Fibroblast of skin of right quadriceps (primary cell): Measurements from ENCODE around the gene ERN2.
A peak's percentile ranks its signal among the peaks of the same experiment; 100 is the strongest.
"Not testable (repeated sequence)": the region's sequence is repeated elsewhere in the genome, so short reads cannot be mapped to it uniquely, and the experiment has no call there.

Experiments used
- DNase-seq: peaks from one replicate; pipeline ENCODE4 v3.0.0-alpha.2; 2013

Gene ERN2

GRCh38 chr16:23712976-23713375 is at the start of gene ERN2:
ERN2 (minus strand) TSS chr16:23713222; CDS start chr16:23713187, 35 bp downstream.
- DNase-seq = no peak

GRCh38 chr16:23757937-23758619 is 45.1 kb upstream of the ERN2 start:
- DNase-seq = no peak

GRCh38 chr16:23757116-23757515 is 44.1 kb upstream of the ERN2 start:
- no peak for DNase-seq

GRCh38 chr16:23755484-23755809 is 42.4 kb upstream of the ERN2 start:
- no peak for DNase-seq

GRCh38 chr16:23754594-23755483 is 41.8 kb upstream of the ERN2 start, which contains the start of gene CHP2:
CHP2 (plus strand) TSS chr16:23755026; CDS start chr16:23755050, 24 bp downstream.
- DNase-seq = no peak

- DNase-seq = no peak
Measured at GRCh38 chr16:23753908-23754593, 41.0 kb upstream of the ERN2 start.

GRCh38 chr16:23751053-23751452 is 38.0 kb upstream of the ERN2 start:
- not testable (repeated sequence) for DNase-seq

GRCh38 chr16:23748630-23749029 is 35.6 kb upstream of the ERN2 start:
- no peak for DNase-seq

GRCh38 chr16:23745263-23745662 is 32.2 kb upstream of the ERN2 start:
- DNase-seq = no peak

- DNase-seq = no peak
Measured at GRCh38 chr16:23742766-23743165, 29.7 kb upstream of the ERN2 start.

- no peak for DNase-seq
Measured at GRCh38 chr16:23741675-23742303, 28.8 kb upstream of the ERN2 start.

- no peak for DNase-seq
Measured at GRCh38 chr16:23739516-23739915, 26.5 kb upstream of the ERN2 start.

- not testable (repeated sequence) for DNase-seq
Measured at GRCh38 chr16:23737423-23738028, 24.5 kb upstream of the ERN2 start.

- DNase-seq = no peak
Measured at GRCh38 chr16:23734176-23734893, 21.3 kb upstream of the ERN2 start.

GRCh38 chr16:23729503-23730424 is 16.7 kb upstream of the ERN2 start:
- peak; percentile 24 for DNase-seq

GRCh38 chr16:23728112-23728477 is 15.1 kb upstream of the ERN2 start:
- DNase-seq = no peak

GRCh38 chr16:23726710-23727109 is 13.7 kb upstream of the ERN2 start:
- no peak for DNase-seq

- no peak for DNase-seq
Measured at GRCh38 chr16:23724785-23725131, 11.7 kb upstream of the ERN2 start.

- DNase-seq = no peak
Measured at GRCh38 chr16:23724096-23724784, 11.2 kb upstream of the ERN2 start.

GRCh38 chr16:23722613-23723240 is 9.7 kb upstream of the ERN2 start:
- not testable (repeated sequence) for DNase-seq
